Neural cell (in vitro differentiated cells): ENCODE measurements around the gene RBM15. TPM values are rescaled to one million over a fixed set of nuclear protein-coding genes. Genes with fewer than 3 reads are reported as not detected.

Source experiments
- H2AFZ ChIP-seq: fragments of 200-600, 300-800 bp; sonication (generic), shearing (Covaris generic); 2 replicates; pipeline ENCODE4 v1.6.0; 2014; ENCODE audit warnings: low read depth, mild to moderate bottlenecking, antibody characterized with exemption, low read length, moderate library complexity
- H3F3A ChIP-seq: fragments of 200-600 bp; shearing (Covaris generic); 2 replicates; pipeline ENCODE4 v1.6.1; 2016; ENCODE audit warnings: mild to moderate bottlenecking, moderate library complexity, mixed read lengths, antibody characterized with exemption, low read length; ENCODE audit not compliant: insufficient read depth, poor library complexity, severe bottlenecking
- H3K27ac ChIP-seq: fragments of 200-600, 300-800 bp; sonication (generic), shearing (Covaris generic); 2 replicates; pipeline ENCODE4 v1.5.1; 2014; ENCODE audit warnings: mild to moderate bottlenecking, low read length, moderate library complexity
- H3K27me3 ChIP-seq: fragments of 300-800, 200-600 bp; sonication (generic), shearing (Covaris generic); 2 replicates; pipeline ENCODE4 v1.6.0; 2014; ENCODE audit warnings: mild to moderate bottlenecking, low read depth, low read length, moderate library complexity; ENCODE audit not compliant: insufficient read depth
- H3K36me3 ChIP-seq: fragments of 300-800, 200-600 bp; sonication (generic), shearing (Covaris generic); 2 replicates; pipeline ENCODE4 v1.5.1; 2014; ENCODE audit warnings: mild to moderate bottlenecking, antibody characterized with exemption, low read length, moderate library complexity; ENCODE audit not compliant: insufficient read depth
- H3K4me2 ChIP-seq: fragments of 300-800, 200-600 bp; sonication (generic), shearing (Covaris generic); 2 replicates; pipeline ENCODE4 v1.6.0; 2014; ENCODE audit warnings: mild to moderate bottlenecking, low read length
- H3K4me3 ChIP-seq: fragments of 300-800, 200-600 bp; sonication (generic), shearing (Covaris generic); 2 replicates; pipeline ENCODE4 v1.5.1; 2014; ENCODE audit warnings: mild to moderate bottlenecking, low read length, moderate library complexity
- H3K79me2 ChIP-seq: fragments of 200-600 bp; shearing (Covaris generic); replicated peaks from 2 replicates; pipeline ENCODE4 v1.6.0; 2014; ENCODE audit warnings: mild to moderate bottlenecking, low read length, moderate library complexity; ENCODE audit not compliant: insufficient read depth
- H3K9ac ChIP-seq: fragments of 300-800, 200-600 bp; sonication (generic), shearing (Covaris generic); 2 replicates; pipeline ENCODE4 v1.6.1; 2016; ENCODE audit warnings: mild to moderate bottlenecking, low read length, mixed read lengths
- H3K9me2 ChIP-seq: fragments of 200-600 bp; shearing (Covaris generic); 2 replicates; pipeline ENCODE4 v1.6.1; 2016; ENCODE audit warnings: mild to moderate bottlenecking, low read length, mixed read lengths; ENCODE audit not compliant: insufficient read depth
- H3K9me3 ChIP-seq: fragments of 200-600, 300-800 bp; sonication (generic), shearing (Covaris generic); 2 replicates; pipeline ENCODE4 v1.6.1; 2016; ENCODE audit warnings: mild to moderate bottlenecking, mixed run types, low read length, moderate library complexity, mixed read lengths
- H4K20me1 ChIP-seq: fragments of 200-600 bp; shearing (Covaris generic); 2 replicates; pipeline ENCODE4 v1.6.1; 2016; ENCODE audit warnings: mild to moderate bottlenecking, mixed run types; ENCODE audit not compliant: insufficient read depth
- CTCF ChIP-seq: fragments of 450-650 bp; IDR thresholded peaks from 2 replicates; pipeline ENCODE4 v1.5.1; 2014; ENCODE audit warnings: antibody characterized with exemption, mild to moderate bottlenecking, moderate library complexity; ENCODE audit not compliant: poor library complexity, severe bottlenecking
- EP300 ChIP-seq: fragments of 450-650 bp; conservative IDR thresholded peaks from 2 replicates; pipeline ENCODE4 v1.6.1; 2014; ENCODE audit warnings: antibody characterized with exemption, mild to moderate bottlenecking, moderate library complexity; ENCODE audit not compliant: poor library complexity, severe bottlenecking
- EZH2 ChIP-seq: fragments of 200-600, 300-800 bp; shearing (Covaris generic), sonication (generic); IDR thresholded peaks from 2 replicates; pipeline ENCODE4 v1.6.1; 2014; ENCODE audit warnings: antibody characterized with exemption, low read length, borderline replicate concordance, mild to moderate bottlenecking; ENCODE audit not compliant: insufficient read depth, poor library complexity, severe bottlenecking
- MXI1 ChIP-seq: fragments of 450-650 bp; conservative IDR thresholded peaks from 2 replicates; pipeline ENCODE4 v1.6.1; 2014; ENCODE audit warnings: antibody characterized with exemption, mild to moderate bottlenecking; ENCODE audit not compliant: poor library complexity, severe bottlenecking
- POLR2AphosphoS5 ChIP-seq: IDR thresholded peaks from 2 replicates; pipeline ENCODE4 v1.6.1; 2012
- RAD21 ChIP-seq: fragments of 450-650 bp; conservative IDR thresholded peaks from 2 replicates; pipeline ENCODE4 v1.6.1; 2014; ENCODE audit warnings: antibody characterized with exemption, mild to moderate bottlenecking, moderate library complexity
- SMC3 ChIP-seq: fragments of 450-650 bp; conservative IDR thresholded peaks from 2 replicates; pipeline ENCODE4 v1.6.1; 2014; ENCODE audit warnings: antibody characterized with exemption, mild to moderate bottlenecking, moderate library complexity; ENCODE audit not compliant: poor library complexity
- TAF1 ChIP-seq: IDR thresholded peaks from 2 replicates; pipeline ENCODE4 v1.6.1; 2012; ENCODE audit warnings: low read depth
- polyA plus RNA-seq: library from polyadenylated mRNA; depleted of rRNA; stranded (reverse); fragments of >200 nt; gene quantifications from 2 replicates; pipeline ENCODE4 v1.2.3, GENCODE V29; 2014
- TF ChIP-seq, protein P1 (sequence below): IDR thresholded peaks from 2 replicates; pipeline ENCODE4 v1.6.1; 2012; ENCODE audit warnings: borderline replicate concordance

Gene RBM15
- polyA plus RNA-seq, 1 donor from 2014 or later, result 8.1 TPM

DNA sequence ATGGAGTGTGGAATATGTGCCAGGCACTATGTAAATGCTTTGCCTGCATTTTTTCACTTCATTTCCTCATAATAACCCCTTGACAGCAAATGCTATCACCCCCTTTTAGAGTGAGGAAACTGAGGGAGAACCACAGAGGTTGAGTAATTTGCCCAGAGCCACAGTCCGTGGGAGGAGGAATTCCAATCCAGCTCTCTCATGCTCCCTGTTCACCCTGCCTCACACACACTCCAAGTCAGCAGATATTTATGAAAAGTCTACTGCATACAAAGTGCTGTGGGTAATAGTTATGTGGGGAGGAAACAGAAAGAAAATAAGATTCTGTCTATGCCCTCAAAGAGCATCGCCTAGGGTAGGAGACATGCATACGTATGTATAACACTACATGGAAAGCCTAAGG is 30.9 kb upstream of the RBM15 start (continued):
- TF ChIP-seq EZH2, result no peak

DNA sequence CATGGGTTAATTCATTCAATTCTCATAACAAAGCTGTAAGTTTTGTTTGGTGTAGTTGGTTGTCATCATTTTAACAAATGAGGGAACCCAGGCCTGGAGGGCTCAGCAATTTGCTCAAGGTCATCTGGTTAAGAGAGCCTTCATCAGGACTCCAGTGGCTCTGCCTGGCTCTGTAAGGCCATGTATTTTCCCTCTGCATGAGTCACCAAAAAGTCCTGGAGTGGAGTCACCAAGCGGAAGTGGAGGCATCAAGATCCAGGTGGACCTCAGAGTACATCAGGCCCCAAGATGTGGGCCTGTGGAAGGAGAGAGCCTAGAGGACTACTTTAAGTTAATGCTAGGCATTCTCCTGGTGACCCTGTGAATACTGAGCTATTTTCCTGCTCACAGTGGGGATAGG is 30.0 kb upstream of the RBM15 start:
- H3K27ac ChIP-seq, result no peak overlapping the region
- no peaks in the 10 kb centered on the region for H3K9me2 ChIP-seq
- H3K79me2 ChIP-seq, result no peaks in the 10 kb centered on the region
- H3F3A ChIP-seq, result no peaks in the 10 kb centered on the region
- H3K9ac ChIP-seq, result no peak overlapping the region
- no peaks in the 10 kb centered on the region for H4K20me1 ChIP-seq
- H3K4me2 ChIP-seq, result no peak overlapping the region
- TF ChIP-seq, protein P1, sequence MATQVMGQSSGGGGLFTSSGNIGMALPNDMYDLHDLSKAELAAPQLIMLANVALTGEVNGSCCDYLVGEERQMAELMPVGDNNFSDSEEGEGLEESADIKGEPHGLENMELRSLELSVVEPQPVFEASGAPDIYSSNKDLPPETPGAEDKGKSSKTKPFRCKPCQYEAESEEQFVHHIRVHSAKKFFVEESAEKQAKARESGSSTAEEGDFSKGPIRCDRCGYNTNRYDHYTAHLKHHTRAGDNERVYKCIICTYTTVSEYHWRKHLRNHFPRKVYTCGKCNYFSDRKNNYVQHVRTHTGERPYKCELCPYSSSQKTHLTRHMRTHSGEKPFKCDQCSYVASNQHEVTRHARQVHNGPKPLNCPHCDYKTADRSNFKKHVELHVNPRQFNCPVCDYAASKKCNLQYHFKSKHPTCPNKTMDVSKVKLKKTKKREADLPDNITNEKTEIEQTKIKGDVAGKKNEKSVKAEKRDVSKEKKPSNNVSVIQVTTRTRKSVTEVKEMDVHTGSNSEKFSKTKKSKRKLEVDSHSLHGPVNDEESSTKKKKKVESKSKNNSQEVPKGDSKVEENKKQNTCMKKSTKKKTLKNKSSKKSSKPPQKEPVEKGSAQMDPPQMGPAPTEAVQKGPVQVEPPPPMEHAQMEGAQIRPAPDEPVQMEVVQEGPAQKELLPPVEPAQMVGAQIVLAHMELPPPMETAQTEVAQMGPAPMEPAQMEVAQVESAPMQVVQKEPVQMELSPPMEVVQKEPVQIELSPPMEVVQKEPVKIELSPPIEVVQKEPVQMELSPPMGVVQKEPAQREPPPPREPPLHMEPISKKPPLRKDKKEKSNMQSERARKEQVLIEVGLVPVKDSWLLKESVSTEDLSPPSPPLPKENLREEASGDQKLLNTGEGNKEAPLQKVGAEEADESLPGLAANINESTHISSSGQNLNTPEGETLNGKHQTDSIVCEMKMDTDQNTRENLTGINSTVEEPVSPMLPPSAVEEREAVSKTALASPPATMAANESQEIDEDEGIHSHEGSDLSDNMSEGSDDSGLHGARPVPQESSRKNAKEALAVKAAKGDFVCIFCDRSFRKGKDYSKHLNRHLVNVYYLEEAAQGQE, result no peak
- no peak for TF ChIP-seq SMC3
- no peak for TF ChIP-seq TAF1
- no peak for TF ChIP-seq EP300
- no peak for TF ChIP-seq RAD21
- no peak for TF ChIP-seq MXI1
- no peak for TF ChIP-seq EZH2
- TF ChIP-seq POLR2AphosphoS5, result no peak
- no peaks in the 10 kb centered on the region for H3K9me3 ChIP-seq
- H2AFZ ChIP-seq, result no peak overlapping the region
- no peak overlapping the region for H3K4me3 ChIP-seq
- no peaks in the 10 kb centered on the region for H3K36me3 ChIP-seq
- H3K27me3 ChIP-seq, result no peaks in the 10 kb centered on the region

GRCh38 chr1:110309767-110310166 is 29.4 kb upstream of the RBM15 start:
- Histone ChIP-seq H3K9me2 (no peaks in the 10 kb centered on the region), H3K36me3 (no peaks in the 10 kb centered on the region), H3F3A (no peaks in the 10 kb centered on the region), H3K27me3 (no peaks in the 10 kb centered on the region), H3K4me2 (no peak overlapping the region), H2AFZ (no peak overlapping the region), H3K27ac (no peak overlapping the region), H3K9me3 (no peaks in the 10 kb centered on the region), H3K4me3 (no peak overlapping the region), H4K20me1 (no peaks in the 10 kb centered on the region), H3K79me2 (no peaks in the 10 kb centered on the region), H3K9ac (no peak overlapping the region)
- TF ChIP-seq TAF1 (no peak), SMC3 (no peak), EP300 (no peak), MXI1 (no peak), RAD21 (no peak), POLR2AphosphoS5 (no peak), CTCF (no peak), EZH2 (no peak)
- TF ChIP-seq, protein P1, result no peak
